Muscle layer of duodenum (tissue), 2 donors: ENCODE data around the gene AKR1C8.

Experiments
- H3K27ac ChIP-seq: one replicate; pipeline ENCODE4 v1.7.0; 2013; ENCODE audit warnings: mild to moderate bottlenecking, low read length
- H3K27me3 ChIP-seq: one replicate; pipeline ENCODE4 v1.7.0; 2013; ENCODE audit warnings: low read depth, mild to moderate bottlenecking, control low read depth, low read length
- H3K36me3 ChIP-seq, 2 donors: one replicate each; pipeline ENCODE4 v1.7.0; 2013; ENCODE audit warnings: low read length in 2 of 2, control low read depth in 1 of 2, mild to moderate bottlenecking in 1 of 2; ENCODE audit not compliant: insufficient read depth in 2 of 2, control insufficient read depth in 1 of 2
- H3K4me1 ChIP-seq, 2 donors: one replicate each; pipeline ENCODE4 v1.7.0; 2013; ENCODE audit warnings: low read length in 2 of 2, mild to moderate bottlenecking in 2 of 2, control low read depth in 1 of 2, moderate library complexity in 1 of 2; ENCODE audit not compliant: insufficient read depth in 2 of 2, control insufficient read depth in 1 of 2
- H3K4me3 ChIP-seq, 2 donors: one replicate each; pipeline ENCODE4 v1.7.0; 2013; ENCODE audit warnings: low read length in 2 of 2, low read depth in 1 of 2, mild to moderate bottlenecking in 1 of 2
- H3K9me3 ChIP-seq, 2 donors: one replicate each; pipeline ENCODE4 v1.7.0; 2013; ENCODE audit warnings: low read length in 2 of 2, control low read depth in 1 of 2, mild to moderate bottlenecking in 1 of 2; ENCODE audit not compliant: control insufficient read depth in 1 of 2
- donor health status: healthy.

Gene AKR1C8

DNA sequence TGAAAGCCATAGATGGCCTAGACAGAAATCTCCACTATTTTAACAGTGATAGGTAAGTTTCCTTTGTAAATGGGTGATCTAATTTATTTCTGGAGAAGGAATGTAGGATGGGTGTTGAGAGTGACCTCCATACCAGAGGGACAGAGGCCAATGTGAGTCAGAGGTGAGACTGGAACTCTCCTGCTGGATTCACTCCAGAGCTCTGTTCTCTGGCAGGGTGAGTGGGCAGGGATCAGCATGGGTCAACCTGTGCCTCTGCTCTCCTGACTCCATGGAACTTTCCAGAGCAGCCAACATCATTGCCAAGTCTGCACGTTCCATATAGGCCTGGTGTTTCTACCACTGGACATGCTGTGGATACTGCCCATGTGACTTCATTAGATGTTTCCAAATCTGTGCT is 79.3 kb downstream of the AKR1C8 start:
- peaks cover 5 to 8% of the 10 kb centered on the region in 2 donors for H3K36me3 ChIP-seq
- no peaks in the 10 kb centered on the region for H3K27me3 ChIP-seq
- H3K27ac ChIP-seq, result no peak overlapping the region
- H3K4me3 ChIP-seq, result no peak overlapping the region
- H3K9me3 ChIP-seq, result no peaks in the 10 kb centered on the region
- no peaks in the 10 kb centered on the region for H3K4me1 ChIP-seq
